Stomach (tissue), 4 donors: ENCODE results near the gene AGAP1.

Source experiments
- EP300 ChIP-seq: sonication (generic); formaldehyde crosslinking; IDR thresholded peaks from one replicate; pipeline ENCODE4 v1.6.1; 2017; ENCODE audit warnings: antibody characterized with exemption
- POLR2A ChIP-seq, 4 donors: fragments of 450-650 bp; IDR thresholded peaks; one replicate each; pipeline ENCODE4 v1.6.1; 2016; ENCODE audit warnings: antibody characterized with exemption in 4 of 4, control low read depth in 2 of 4, mild to moderate bottlenecking in 1 of 4, moderate library complexity in 1 of 4
- TF ChIP-seq, protein P1 (sequence below), 7 experiments: fragments of 450-650 bp in 4 of 7; fragments of 200-600 bp in 3 of 7; sonication (generic) in 3 of 7; IDR thresholded peaks; one replicate each; pipeline ENCODE4 v1.5.1; 2016 to 2019; ENCODE audit warnings: antibody characterized with exemption in 7 of 7, control low read depth in 2 of 7, mild to moderate bottlenecking in 1 of 7

DNA sequence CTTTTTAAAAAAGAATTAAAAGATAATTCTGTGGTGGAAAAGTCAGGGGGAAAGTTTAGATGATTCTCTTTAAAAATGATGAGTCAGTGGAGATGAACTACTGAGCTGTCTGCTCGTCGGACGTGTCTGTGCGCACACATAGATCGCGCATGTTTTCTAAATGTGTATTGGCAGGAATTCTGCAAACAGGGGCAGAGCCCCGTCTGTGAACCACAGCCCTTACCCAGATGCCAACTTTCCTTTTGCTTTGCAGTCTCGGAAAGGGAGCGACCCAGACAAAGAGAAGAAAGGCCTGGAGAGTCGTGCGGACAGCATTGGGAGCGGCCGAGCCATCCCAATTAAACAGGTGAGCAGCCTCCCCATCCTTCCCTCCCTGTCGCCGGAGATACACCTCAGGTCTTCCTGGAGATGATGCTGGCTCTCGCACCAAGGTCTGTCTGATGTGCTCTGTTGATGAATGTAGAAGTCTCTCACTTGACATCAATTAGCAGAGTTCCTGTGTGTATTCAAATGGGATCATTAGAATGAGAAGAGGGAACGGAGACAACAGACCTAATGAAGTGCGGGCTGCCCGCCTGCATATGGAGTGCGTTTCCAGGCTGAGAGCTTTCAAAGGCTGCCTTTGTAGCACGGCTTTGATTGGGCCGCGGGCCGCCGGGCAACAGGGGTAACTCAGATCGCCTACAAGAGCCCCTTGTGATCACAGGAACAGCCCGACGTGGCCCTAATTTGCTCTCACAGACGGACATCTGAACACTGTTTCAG lies 313.3 kb downstream of the AGAP1 start:
- TF ChIP-seq EP300, result no peak
- TF ChIP-seq POLR2A (IDR thresholded peaks at IDR 0.05), result no peak
- TF ChIP-seq, protein P1, sequence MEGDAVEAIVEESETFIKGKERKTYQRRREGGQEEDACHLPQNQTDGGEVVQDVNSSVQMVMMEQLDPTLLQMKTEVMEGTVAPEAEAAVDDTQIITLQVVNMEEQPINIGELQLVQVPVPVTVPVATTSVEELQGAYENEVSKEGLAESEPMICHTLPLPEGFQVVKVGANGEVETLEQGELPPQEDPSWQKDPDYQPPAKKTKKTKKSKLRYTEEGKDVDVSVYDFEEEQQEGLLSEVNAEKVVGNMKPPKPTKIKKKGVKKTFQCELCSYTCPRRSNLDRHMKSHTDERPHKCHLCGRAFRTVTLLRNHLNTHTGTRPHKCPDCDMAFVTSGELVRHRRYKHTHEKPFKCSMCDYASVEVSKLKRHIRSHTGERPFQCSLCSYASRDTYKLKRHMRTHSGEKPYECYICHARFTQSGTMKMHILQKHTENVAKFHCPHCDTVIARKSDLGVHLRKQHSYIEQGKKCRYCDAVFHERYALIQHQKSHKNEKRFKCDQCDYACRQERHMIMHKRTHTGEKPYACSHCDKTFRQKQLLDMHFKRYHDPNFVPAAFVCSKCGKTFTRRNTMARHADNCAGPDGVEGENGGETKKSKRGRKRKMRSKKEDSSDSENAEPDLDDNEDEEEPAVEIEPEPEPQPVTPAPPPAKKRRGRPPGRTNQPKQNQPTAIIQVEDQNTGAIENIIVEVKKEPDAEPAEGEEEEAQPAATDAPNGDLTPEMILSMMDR (IDR thresholded peaks at IDR 0.05), result no peak
